K562 (cell line): ENCODE measurements around the gene SEL1L. TPM values are rescaled to one million over a fixed set of nuclear protein-coding genes. Genes with fewer than 3 reads are reported as not detected.

ENCODE experiments used
- ATAC-seq: fragments of 200-7000 bp; cut with Tn5 transposase; 3 replicates; pipeline ENCODE4 v1.9.1; 2020; ENCODE audit warnings: moderate library complexity
- BruUV-seq: library from RNA; stranded (reverse); fragments of 400-500 nt; replicated peaks from 2 replicates; lab custom pipeline; 2021; lab: Mats Ljungman, UMichigan
- CTCF ChIA-PET: fragments of 300-600 bp; formaldehyde crosslinking; extraction: SDS; loops from one replicate; lab custom pipeline; 2021; ENCODE audit warnings: low intra/inter-chr PET ratio; lab: Yijun Ruan, JAX
- POLR2A ChIA-PET: fragments of 300-600, 350-650 bp; sonication (Branson Sonifier 250); formaldehyde crosslinking; extraction: SDS; loops from one replicate; lab custom pipeline; 2021; ENCODE audit warnings: antibody characterized with exemption, inconsistent platforms; lab: Yijun Ruan, JAX
- DNase-seq, 4 experiments: peaks; one replicate each; pipeline versions ENCODE4 v3.0.0 to v3.0.0-alpha.2; 2011 to 2018; ENCODE audit warnings: low spot score in 3 of 4, mixed read lengths in 3 of 4; ENCODE audit errors: extremely low read depth in 1 of 4
- FAIRE-seq: peaks from 2 replicates; lab custom pipeline; 2011; peaks lifted over from hg19 to GRCh38; lab: Jason Lieb, UNC
- H2AFZ ChIP-seq: 2 replicates; pipeline ENCODE4 v1.6.0; 2011; ENCODE audit warnings: low read depth, low read length, control low read depth, inconsistent platforms
- H3K27ac ChIP-seq: fragments of 200-600 bp; 3 replicates; pipeline ENCODE4 v1.8.0; 2011; ENCODE audit warnings: low read depth, mild to moderate bottlenecking, control low read depth, inconsistent platforms, low read length, moderate library complexity, mixed read lengths; ENCODE audit errors: extremely low read depth
- H3K27me3 ChIP-seq, 2 experiments: fragments of 300-600 bp in 1 of 2; 2 replicates in 1 of 2; 3 replicates in 1 of 2; pipeline versions ENCODE4 v1.6.0 to v1.8.0; 2011; ENCODE audit warnings: inconsistent platforms in 2 of 2, low read length in 2 of 2, mild to moderate bottlenecking in 1 of 2, mixed read lengths in 1 of 2, moderate library complexity in 1 of 2; ENCODE audit not compliant: control insufficient read depth in 2 of 2, insufficient read depth in 2 of 2
- H3K36me3 ChIP-seq: fragments of 300-600 bp; 3 replicates; pipeline ENCODE4 v1.8.0; 2011; ENCODE audit warnings: mild to moderate bottlenecking, low read length, inconsistent platforms; ENCODE audit not compliant: control insufficient read depth, insufficient read depth
- H3K4me1 ChIP-seq, 2 experiments: fragments of 200-600 bp in 1 of 2; replicated peaks in 1 of 2; 2 replicates in 1 of 2; 3 replicates in 1 of 2; pipeline versions ENCODE4 v1.5.1 to v1.8.0; 2011; ENCODE audit warnings: inconsistent platforms in 2 of 2, low read length in 2 of 2, mild to moderate bottlenecking in 1 of 2, mixed read lengths in 1 of 2, moderate library complexity in 1 of 2; ENCODE audit not compliant: control insufficient read depth in 2 of 2, insufficient read depth in 2 of 2
- H3K4me2 ChIP-seq: 2 replicates; pipeline ENCODE4 v1.6.1; 2011; ENCODE audit warnings: low read length, control low read depth, inconsistent platforms, mixed read lengths; ENCODE audit not compliant: insufficient read depth
- H3K4me3 ChIP-seq: fragments of 200-600 bp; sonication (generic), shearing (Covaris generic); 2 replicates; pipeline ENCODE4 v1.5.1; 2016; ENCODE audit warnings: control low read depth, inconsistent platforms
- H3K79me2 ChIP-seq: fragments of 200-600 bp; 3 replicates; pipeline ENCODE4 v1.8.0; 2011; ENCODE audit warnings: low read length, inconsistent platforms; ENCODE audit not compliant: control insufficient read depth, insufficient read depth
- H3K9ac ChIP-seq, 2 experiments: 2 replicates each; pipeline versions ENCODE4 v1.6.0 to v1.6.1; 2011; ENCODE audit warnings: low read depth in 2 of 2, low read length in 2 of 2, control low read depth in 1 of 2, inconsistent platforms in 1 of 2, mild to moderate bottlenecking in 1 of 2, mixed read lengths in 1 of 2; ENCODE audit not compliant: insufficient read depth in 1 of 2
- H3K9me1 ChIP-seq: one replicate; pipeline ENCODE4 v1.6.0; 2011; ENCODE audit warnings: inconsistent platforms, mild to moderate bottlenecking, low read length, moderate library complexity; ENCODE audit not compliant: control insufficient read depth, insufficient read depth
- H3K9me3 ChIP-seq: replicated peaks from 2 replicates; pipeline ENCODE4 v1.5.1; 2011; ENCODE audit warnings: low read depth, low read length, inconsistent platforms; ENCODE audit not compliant: control insufficient read depth, insufficient read depth
- H4K20me1 ChIP-seq: replicated peaks from 2 replicates; pipeline ENCODE4 v1.6.1; 2011; ENCODE audit warnings: low read length, inconsistent platforms, mixed read lengths; ENCODE audit not compliant: control insufficient read depth, insufficient read depth
- ARNT ChIP-seq, 2 experiments: fragments of 450-650 bp; IDR thresholded peaks; 2 replicates each; pipeline ENCODE4 v1.6.1; 2016; ENCODE audit warnings: mild to moderate bottlenecking in 1 of 2
- BHLHE40 ChIP-seq: IDR thresholded peaks from 2 replicates; pipeline ENCODE4 v1.6.1; 2011; ENCODE audit warnings: low read length, improper control_type of control experiment
- DIDO1 ChIP-seq: fragments of 450-650 bp; IDR thresholded peaks from 2 replicates; pipeline ENCODE4 v1.6.1; 2016; ENCODE audit warnings: low read depth, missing biosample characterization, missing genetic modification characterization
- KLF13 ChIP-seq: fragments of 450-650 bp; IDR thresholded peaks from 2 replicates; pipeline ENCODE4 v1.6.1; 2016; ENCODE audit warnings: missing genetic modification characterization, low read depth, mild to moderate bottlenecking, missing compliant biosample characterization, moderate library complexity, borderline replicate concordance
- MYNN ChIP-seq, 2 experiments: sonication (generic); formaldehyde crosslinking in 1 of 2; IDR thresholded peaks; 2 replicates each; pipeline versions ENCODE4 v1.5.0 to v1.6.1; 2016 to 2020; ENCODE audit warnings: antibody characterized with exemption in 1 of 2, missing genetic modification reagents in 1 of 2
- ZBTB8A ChIP-seq: fragments of 450-650 bp; IDR thresholded peaks from 2 replicates; pipeline ENCODE4 v1.6.1; 2018; ENCODE audit warnings: mild to moderate bottlenecking, moderate library complexity; ENCODE audit not compliant: partially characterized antibody
- ZNF197 ChIP-seq: fragments of 200-800 bp; sonication (Bioruptor generic); IDR thresholded peaks from 2 replicates; pipeline ENCODE4 v1.6.1; 2016; ENCODE audit warnings: low read depth, missing genetic modification characterization, missing compliant biosample characterization
- ZNF282 ChIP-seq: sonication (generic); formaldehyde crosslinking; IDR thresholded peaks from 2 replicates; pipeline ENCODE4 v1.8.1; 2023; ENCODE audit warnings: missing genetic modification reagents
- ZNF584 ChIP-seq: fragments of 200-800 bp; sonication (Bioruptor generic); IDR thresholded peaks from 2 replicates; pipeline ENCODE4 v1.6.1; 2016; ENCODE audit warnings: low read depth, mild to moderate bottlenecking, missing genetic modification characterization, missing compliant biosample characterization
- WGBS: fragments of 100-300 bp; shearing (Covaris generic); methylation state at CpG from one replicate; pipeline ENCODE4 v1.1.6; 2016; ENCODE audit warnings: low coverage, mixed read lengths; ENCODE audit not compliant: insufficient coverage; ENCODE audit errors: missing lambda C conversion rate; 5-methylcytosine and 5-hydroxymethylcytosine counted together
- in situ Hi-C: fragments of 300-500 bp; cut with MboI; formaldehyde crosslinking; loops from 4 replicates; pipeline ENCODE4 v1.15.0; 2018; ENCODE audit warnings: inconsistent platforms, mixed read lengths
- intact Hi-C: fragments of 100-400 bp; cut with micrococcal nuclease; formaldehyde crosslinking; loops from 2 replicates; pipeline ENCODE4 v1.14.2; 2022
- polyA plus RNA-seq, 8 experiments: library from polyadenylated mRNA; depleted of rRNA in 4 of 8; stranded (reverse) in 5 of 8; unstranded in 3 of 8; fragments of >200 nt; fragmentation: Nextera tagmentation in 2 of 8; fragmentation: Illumina TruSeq in 1 of 8; extraction: Ambion mirVana in 2 of 8; extraction: Trizol in 1 of 8; gene quantifications; 2 replicates each; pipeline versions ENCODE4 v1.2.1 to v1.2.3, GENCODE V29; 2011 to 2014; ENCODE audit warnings: inconsistent platforms in 1 of 8, missing spikeins in 1 of 8
- total RNA-seq, 7 experiments: library from RNA; depleted of rRNA in 6 of 7; stranded (reverse); fragments of >200 nt in 6 of 7; fragmentation: Illumina TruSeq in 2 of 7; extraction: Trizol in 2 of 7; gene quantifications; 2 replicates each; pipeline versions ENCODE4 v1.2.1 to v1.2.3, GENCODE V29; 2011 to 2021; ENCODE audit warnings: low replicate concordance in 1 of 7
- TF ChIP-seq, protein P1 (sequence below), 3 experiments: IDR thresholded peaks in 2 of 3; conservative IDR thresholded peaks in 1 of 3; 2 replicates each; pipeline ENCODE4 v1.5.1; 2011 to 2012; ENCODE audit warnings: low read length in 3 of 3, mild to moderate bottlenecking in 3 of 3, control low read depth in 2 of 3, improper control_type of control experiment in 1 of 3, inconsistent platforms in 1 of 3, low read depth in 1 of 3, mixed read lengths in 1 of 3, moderate library complexity in 1 of 3; ENCODE audit not compliant: insufficient read depth in 2 of 3
- TF ChIP-seq, protein P2 (sequence below): sonication (generic); formaldehyde crosslinking; IDR thresholded peaks from 2 replicates; pipeline ENCODE4 v1.5.0; 2020; ENCODE audit warnings: missing genetic modification reagents

Gene SEL1L
- total and polyA plus RNA-seq, 9 of the 15 experiments (the other 6 are each of a cell fraction or from before 2014, with no cell fraction given), result 7.7 to 21.1 (median 13.6) TPM

DNA sequence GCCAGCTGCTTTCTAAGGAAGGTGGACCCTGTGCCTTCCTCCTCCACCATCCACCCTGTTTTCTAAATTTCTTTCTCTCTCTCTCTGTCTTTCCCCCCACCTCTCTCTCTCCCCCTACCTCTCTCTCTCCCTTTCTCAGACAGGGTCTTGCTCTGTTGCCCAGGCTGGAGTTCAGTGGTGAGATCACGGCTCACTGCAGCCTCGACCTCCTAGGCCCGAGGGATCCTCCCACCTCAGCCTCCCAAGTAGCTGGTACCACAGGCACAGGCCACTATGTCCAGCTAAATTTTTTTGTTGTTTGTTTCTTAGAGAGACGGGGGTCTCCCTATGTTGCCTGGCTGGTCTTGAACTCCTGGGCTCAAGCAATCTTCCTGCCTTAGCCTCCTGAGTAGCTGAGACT lies 73.7 kb downstream of the SEL1L start:
- Histone ChIP-seq H3K79me2 (no peaks in the 10 kb centered on the region), H3K4me3 (no peak overlapping the region), H3K9ac (no peak overlapping the region), H3K9me3 (no peaks in the 10 kb centered on the region), H4K20me1 (no peaks in the 10 kb centered on the region), H3K36me3 (no peaks in the 10 kb centered on the region), H3K9me1 (no peaks in the 10 kb centered on the region), H3K27ac (no peak overlapping the region), H2AFZ (peak overlapping the region; percentile 82; the same call in 1 of the 2 replicates), H3K27me3 (no peaks in the 10 kb centered on the region), H3K4me1 (no peaks in the 10 kb centered on the region), H3K4me2 (no peak overlapping the region)
- CTCF ChIA-PET, result interaction anchor here (0.7 kb wide), 1 partner anchor 473 kb away, joined by 3 read pairs; no protein-coding TSS in a partner anchor
- in situ Hi-C loops, result loop anchor here (25.0 kb wide), 1 partner anchor 473 kb away; no protein-coding TSS in a partner anchor
- POLR2A ChIA-PET, result interaction anchor here (0.9 to 1.0 kb wide), 2 partner anchors 239 to 241 kb away, joined by 3 to 4 read pairs; partner anchors contain the start of gene GTF2A1
- TF ChIP-seq ZBTB8A, result no peak
- TF ChIP-seq MYNN (IDR thresholded peaks at IDR 0.05), result no peak
- no peak for TF ChIP-seq MYNN (CRISPR knock-in tag; IDR thresholded peaks at IDR 0.05)
- TF ChIP-seq DIDO1 (tag), result no peak
- TF ChIP-seq, protein P1, sequence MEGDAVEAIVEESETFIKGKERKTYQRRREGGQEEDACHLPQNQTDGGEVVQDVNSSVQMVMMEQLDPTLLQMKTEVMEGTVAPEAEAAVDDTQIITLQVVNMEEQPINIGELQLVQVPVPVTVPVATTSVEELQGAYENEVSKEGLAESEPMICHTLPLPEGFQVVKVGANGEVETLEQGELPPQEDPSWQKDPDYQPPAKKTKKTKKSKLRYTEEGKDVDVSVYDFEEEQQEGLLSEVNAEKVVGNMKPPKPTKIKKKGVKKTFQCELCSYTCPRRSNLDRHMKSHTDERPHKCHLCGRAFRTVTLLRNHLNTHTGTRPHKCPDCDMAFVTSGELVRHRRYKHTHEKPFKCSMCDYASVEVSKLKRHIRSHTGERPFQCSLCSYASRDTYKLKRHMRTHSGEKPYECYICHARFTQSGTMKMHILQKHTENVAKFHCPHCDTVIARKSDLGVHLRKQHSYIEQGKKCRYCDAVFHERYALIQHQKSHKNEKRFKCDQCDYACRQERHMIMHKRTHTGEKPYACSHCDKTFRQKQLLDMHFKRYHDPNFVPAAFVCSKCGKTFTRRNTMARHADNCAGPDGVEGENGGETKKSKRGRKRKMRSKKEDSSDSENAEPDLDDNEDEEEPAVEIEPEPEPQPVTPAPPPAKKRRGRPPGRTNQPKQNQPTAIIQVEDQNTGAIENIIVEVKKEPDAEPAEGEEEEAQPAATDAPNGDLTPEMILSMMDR (IDR thresholded peaks at IDR 0.05 in 2 of 3, conservative IDR thresholded peaks at IDR 0.05 in 1 of 3; ENCODE audit: insufficient read depth in 2 of 3, low read depth in 1 of 3, low read length in 3 of 3), result no peak
- no peak for TF ChIP-seq ARNT (IDR thresholded peaks at IDR 0.05)
- TF ChIP-seq, protein P2, sequence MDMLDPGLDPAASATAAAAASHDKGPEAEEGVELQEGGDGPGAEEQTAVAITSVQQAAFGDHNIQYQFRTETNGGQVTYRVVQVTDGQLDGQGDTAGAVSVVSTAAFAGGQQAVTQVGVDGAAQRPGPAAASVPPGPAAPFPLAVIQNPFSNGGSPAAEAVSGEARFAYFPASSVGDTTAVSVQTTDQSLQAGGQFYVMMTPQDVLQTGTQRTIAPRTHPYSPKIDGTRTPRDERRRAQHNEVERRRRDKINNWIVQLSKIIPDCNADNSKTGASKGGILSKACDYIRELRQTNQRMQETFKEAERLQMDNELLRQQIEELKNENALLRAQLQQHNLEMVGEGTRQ (CRISPR knock-in tag), result no peak
- TF ChIP-seq ZNF197, result no peak
- TF ChIP-seq ZNF282 (CRISPR knock-in tag), result no peak
- TF ChIP-seq BHLHE40, result no peak
- TF ChIP-seq KLF13 (tag), result no peak
- TF ChIP-seq ZNF584 (CRISPR knock-in tag), result no peak
- ATAC-seq, result no peak
- BruUV-seq, result no TSS peak
- no peak for FAIRE-seq
- intact Hi-C loops, result no loop called here
- DNase-seq, result no peak
- 31% methylated on average over 4 of the region's 4 CpGs for WGBS
